Skin of body (tissue), 2 donors: ENCODE measurements around the gene ACTA2. TPM values are rescaled to one million over a fixed set of nuclear protein-coding genes. Genes with fewer than 3 reads are reported as not detected.
A peak's percentile ranks its signal among the peaks of the same experiment; 100 is the strongest.

ENCODE experiments used
- DNase-seq: peaks from one replicate; lab custom pipeline; 2025; lab: John Stamatoyannopoulos, UW
- total RNA-seq: library from RNA; depleted of rRNA; stranded (reverse); fragments of >200 nt; gene quantifications from one replicate; pipeline ENCODE4 v1.2.3, GENCODE V29; 2014

The ACTA2 gene
- 222 TPM for total RNA-seq

- DNase-seq: peak; percentile 40
These were observed at the start of gene ACTA2 for GRCh38 chr10:88952647-88953111. ACTA2 (minus strand) TSS chr10:88952773; CDS start chr10:88948930, 3,843 bp downstream.

GRCh38 chr10:89001729-89002072 is 49.1 kb upstream of the ACTA2 start:
- no peak for DNase-seq

DNA sequence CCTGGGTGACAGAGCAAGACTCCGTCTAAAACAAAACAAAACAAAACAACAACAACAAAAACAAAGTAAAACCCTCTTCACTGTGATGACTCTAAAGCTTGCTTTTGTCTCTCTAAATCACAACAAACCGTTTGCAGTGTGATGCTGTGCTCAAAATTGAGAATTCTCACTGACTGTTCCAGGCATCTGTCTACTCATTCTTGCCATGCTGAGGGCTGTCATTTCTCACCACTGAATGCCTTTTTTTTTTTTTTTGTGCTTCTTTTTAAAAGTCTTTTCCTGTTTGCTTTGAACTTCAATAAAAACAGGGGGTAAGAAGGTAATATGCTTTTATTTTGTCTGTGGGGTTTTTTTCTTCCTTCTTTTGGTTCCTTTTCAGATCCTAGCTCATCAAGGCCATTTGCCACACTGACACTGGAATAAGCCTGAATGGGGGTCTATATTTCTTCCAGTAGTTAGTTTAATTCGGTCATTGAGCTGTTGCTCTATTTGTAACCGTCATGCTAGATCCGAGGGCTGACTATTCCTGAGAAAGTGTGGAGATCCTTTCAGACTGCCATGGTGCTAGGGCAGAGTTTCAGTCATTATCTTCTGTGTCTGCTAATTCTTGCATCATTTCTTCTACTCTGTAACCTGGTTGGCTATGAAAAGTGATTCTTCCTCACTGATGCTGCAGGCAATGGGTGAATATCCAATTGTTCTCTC is 48.6 kb upstream of the ACTA2 start:
- no peak for DNase-seq

DNA sequence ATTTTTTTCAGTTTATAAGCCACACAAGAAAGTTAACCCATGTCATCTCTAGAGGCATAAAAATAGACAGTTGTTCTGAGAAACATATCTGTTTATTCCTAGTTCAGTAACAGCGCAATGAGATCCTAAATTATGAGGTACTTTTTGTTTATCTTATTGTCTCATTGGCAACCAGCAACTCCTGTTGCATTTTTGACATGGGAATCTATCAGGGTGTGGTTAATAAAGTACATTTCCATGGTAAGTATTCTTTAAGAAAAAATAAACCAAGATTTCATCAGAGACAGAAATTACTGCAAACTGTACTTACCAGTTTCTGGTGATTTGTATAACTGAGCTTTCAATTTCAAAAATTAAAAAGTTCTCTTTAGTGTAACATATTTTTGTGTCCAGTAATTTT is 47.1 kb upstream of the ACTA2 start:
- DNase-seq: no peak

- DNase-seq: no peak
These were observed 44.4 kb upstream of the ACTA2 start for GRCh38 chr10:88996927-88997326.

DNA sequence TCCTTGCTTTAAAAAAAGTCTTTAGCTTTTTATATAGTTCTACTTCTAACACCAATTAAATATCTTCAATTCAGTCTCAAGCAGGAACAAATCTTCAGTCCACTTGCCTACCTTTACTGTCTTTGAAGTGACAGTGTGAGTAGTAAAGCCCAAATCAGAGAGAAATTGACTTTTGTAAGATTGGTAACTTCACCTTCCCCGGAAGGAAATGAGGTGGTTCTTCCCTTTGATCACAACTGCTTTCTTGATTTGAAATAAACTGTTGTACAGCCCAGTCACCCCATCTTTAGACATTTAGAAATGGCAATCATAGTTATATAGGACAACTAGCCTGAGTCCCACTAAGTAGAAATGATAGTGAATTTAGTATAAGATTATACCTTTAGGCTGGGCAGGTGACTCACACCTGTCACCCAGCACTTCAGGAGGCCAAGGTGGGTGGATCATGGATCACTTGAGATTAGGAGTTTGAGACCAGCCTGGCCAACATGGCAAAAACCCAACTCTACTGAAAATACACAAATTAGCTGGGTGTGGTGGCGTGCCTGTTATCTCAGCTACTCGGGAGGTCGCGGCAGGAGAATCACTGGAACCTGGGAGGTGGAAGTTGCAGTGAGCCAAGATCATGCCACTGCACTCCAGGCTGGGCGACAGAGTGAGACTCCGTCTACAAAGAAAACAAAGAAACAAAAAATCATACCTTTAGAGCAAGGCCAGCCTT is 42.7 kb upstream of the ACTA2 start:
- DNase-seq: no peak

DNA sequence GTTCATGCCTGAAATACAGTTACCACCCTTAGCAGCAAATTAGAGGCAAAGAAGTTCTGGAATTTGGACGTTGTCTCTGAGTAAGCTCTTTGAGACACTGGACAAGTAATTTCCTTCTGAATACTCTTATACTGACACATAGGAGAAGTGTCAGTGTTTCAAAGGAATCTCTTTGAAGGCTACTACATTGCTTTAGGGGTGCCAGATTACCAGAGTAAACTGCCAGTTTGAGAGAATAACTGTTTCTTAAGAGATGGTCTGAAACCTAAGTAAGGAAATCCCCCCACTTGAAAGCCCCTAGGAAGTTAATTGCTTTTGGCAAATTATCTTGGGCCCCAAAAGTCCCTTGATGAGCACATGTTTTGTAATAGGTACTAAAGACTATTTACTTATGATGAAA is 41.4 kb upstream of the ACTA2 start:
- no peak for DNase-seq

- no peak for DNase-seq
These were observed 40.5 kb upstream of the ACTA2 start for GRCh38 chr10:88992921-88993524.

- no peak for DNase-seq
These were observed 39.3 kb upstream of the ACTA2 start for GRCh38 chr10:88991899-88992320.

DNA sequence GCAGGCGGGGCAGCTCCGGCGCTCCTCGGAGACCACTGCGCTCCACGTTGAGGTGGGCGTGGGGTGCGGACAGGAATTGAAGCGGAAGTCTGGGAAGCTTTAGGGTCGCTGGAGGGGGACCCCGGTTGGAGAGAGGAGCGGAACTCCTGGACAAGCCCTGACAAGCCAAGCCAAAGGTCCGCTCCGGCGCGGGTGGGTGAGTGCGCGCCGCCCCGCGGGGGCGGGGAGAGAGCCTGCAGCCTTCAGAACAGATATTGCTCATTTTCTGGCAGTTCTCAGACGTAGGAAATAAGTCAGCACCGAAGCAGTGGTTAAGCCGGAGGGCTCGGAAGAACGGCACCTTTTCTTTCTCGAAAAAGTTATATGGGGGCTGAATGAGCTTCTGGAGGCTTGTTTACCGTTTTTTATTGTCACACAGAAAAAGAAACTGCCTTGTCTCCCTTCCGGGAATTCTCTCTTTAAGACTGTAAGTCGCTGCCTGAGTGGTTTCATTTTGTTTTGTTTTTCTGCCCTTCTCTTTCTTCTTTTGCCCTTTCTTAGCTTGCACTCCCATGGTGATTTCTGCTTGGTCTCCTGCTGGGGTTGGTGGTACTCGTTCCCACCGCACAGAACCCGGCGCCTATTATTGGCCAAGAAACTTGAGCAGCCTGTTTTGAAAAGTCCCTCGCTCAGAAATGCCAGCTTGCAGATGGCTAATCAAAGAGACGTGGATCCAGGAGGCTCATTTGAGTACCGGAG is 38.8 kb upstream of the ACTA2 start:
- DNase-seq: peak; percentile 75

DNA sequence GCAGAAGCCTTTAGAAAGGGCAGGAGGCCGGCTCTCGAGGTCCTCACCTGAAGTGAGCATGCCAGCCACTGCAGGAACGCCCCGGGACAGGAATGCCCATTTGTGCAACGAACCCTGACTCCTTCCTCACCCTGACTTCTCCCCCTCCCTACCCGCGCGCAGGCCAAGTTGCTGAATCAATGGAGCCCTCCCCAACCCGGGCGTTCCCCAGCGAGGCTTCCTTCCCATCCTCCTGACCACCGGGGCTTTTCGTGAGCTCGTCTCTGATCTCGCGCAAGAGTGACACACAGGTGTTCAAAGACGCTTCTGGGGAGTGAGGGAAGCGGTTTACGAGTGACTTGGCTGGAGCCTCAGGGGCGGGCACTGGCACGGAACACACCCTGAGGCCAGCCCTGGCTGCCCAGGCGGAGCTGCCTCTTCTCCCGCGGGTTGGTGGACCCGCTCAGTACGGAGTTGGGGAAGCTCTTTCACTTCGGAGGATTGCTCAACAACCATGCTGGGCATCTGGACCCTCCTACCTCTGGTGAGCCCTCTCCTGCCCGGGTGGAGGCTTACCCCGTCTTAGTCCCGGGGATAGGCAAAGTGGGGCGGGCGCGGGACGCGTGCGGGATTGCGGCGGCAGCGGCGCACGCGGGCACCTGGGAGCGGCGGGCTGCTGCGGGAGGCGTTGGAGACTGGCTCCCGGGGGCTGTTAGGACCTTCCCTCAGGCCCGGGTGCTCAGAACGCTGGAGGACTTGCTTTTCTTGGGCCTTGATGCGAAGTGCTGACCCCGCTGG is 38.0 kb upstream of the ACTA2 start, which contains the start of gene FAS:
TSS of gene FAS (plus strand) at position 415 of the 777 bp plus-strand sequence. CDS start at position 494, 79 bp downstream.
- DNase-seq: no peak

DNA sequence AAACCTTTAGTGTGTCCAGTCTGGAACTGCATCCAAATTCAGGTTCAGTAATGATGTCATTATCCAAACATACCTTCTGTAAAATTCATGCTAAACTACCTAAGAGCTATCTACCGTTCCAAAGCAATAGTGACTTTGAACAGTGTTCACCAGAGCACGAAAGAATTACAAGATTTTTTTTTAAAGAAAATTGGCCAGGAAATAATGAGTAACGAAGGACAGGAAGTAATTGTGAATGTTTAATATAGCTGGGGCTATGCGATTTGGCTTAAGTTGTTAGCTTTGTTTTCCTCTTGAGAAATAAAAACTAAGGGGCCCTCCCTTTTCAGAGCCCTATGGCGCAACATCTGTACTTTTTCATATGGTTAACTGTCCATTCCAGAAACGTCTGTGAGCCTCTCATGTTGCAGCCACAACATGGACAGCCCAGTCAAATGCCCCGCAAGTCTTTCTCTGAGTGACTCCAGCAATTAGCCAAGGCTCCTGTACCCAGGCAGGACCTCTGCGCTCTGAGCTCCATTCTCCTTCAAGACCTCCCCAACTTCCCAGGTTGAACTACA is 37.3 kb upstream of the ACTA2 start:
- DNase-seq: peak; percentile 65

- DNase-seq: no peak
These were observed 36.9 kb upstream of the ACTA2 start for GRCh38 chr10:88989423-88989822.

GRCh38 chr10:88987840-88988239 is 35.3 kb upstream of the ACTA2 start:
- no peak for DNase-seq

DNA sequence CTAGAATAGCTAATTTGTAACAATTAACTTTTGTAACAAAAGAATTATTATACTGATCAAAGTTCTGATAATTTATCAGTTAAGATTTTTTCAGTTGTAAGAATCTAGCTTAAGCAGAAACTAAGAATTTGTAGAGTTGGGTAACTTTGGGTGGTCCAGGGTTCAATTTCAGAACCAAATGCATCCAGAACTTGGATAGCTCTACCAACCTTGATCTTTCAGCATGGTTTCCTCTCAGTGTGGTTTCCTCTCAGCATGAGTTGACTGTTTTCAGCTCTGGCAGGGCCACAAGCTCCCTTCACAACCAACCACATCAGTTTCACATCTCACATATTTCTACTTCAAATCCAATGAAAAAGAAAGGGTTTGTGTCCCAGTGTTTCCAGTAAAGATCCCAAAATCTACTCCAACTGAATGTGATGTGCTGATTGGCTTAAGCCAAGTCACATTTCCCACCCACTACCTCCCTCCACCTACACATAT is 34.7 kb upstream of the ACTA2 start:
- no peak for DNase-seq

- peak; percentile 31 for DNase-seq
These were observed 34.1 kb upstream of the ACTA2 start for GRCh38 chr10:88986549-88987242.

DNA sequence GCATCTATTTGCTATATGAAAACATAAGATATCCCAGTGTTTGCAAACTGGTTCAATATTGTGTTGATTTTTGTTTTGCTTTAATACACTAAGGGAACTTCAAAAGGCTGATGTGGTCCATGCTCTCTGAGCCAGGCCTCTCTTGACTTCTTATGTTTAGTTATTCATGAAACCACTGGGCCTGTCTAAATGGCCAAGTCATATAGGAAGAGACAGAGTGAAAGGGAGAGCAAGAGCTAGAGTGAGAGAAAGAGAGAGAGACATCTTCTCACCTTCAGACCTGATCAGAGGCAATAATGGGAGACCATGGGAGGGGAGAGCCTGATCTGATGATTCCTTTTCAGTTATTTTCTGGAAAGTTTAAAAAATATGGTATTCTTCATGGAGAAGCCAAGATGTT is 32.0 kb upstream of the ACTA2 start:
- no peak for DNase-seq

DNA sequence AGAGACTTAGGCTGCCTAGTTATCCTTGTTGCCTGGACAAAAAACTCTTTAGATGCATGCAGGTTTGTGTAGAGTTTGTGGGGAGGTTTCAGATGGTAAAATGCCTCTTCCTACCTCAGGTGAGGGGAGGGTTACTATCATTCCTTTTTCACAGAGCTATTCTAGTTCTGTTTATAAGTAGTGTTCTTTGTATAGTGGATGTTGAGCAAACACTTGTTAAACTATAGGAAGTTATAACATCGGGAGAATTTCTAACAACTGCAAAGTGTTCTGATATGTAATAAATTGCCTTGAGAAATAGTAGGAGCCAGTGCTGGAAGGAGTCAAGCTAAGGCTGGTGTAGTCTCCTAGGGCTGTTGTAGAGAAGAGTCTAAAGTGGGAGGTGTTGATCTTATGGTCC is 31.4 kb upstream of the ACTA2 start:
- no peak for DNase-seq

DNA sequence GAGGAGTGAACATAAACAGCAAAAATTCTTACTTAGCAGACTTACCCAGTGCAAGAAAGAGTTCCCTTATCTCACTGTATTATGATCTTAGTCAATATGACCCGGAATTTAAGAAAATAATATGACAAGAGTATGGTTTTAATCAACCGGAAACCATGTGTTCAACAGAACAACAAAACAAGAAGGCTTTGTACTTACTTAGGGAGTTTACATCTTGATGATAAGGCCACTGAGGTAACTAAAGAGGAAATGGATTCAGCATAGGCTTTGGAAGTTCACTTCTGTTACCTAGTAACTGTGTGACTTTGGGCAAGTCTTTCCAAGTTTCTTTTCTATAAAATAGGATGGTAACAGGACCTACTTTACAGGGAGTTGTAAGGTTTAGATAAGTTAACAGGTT is 30.6 kb upstream of the ACTA2 start:
- no peak for DNase-seq

DNA sequence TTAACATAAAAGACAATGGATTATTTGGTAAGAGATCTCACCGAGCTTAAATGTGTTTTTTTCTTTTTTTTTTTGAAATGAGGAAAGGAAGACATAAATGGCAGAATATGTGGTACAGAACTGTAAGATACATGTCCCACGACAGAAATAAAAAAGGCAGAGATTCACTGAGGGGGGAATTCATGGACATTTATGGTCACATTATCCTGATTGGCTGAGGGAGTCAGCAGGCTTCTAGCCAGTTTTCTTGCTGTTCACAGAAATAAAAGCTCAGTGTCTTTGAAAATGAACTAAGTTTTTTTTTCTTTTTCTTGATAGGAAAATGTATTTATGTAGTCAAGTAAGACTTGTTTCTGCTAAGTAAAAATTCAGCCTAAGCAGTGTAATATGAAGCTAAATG is 29.8 kb upstream of the ACTA2 start:
- no peak for DNase-seq
